GM19099 (cell line): ENCODE results near the gene NR1D1.

Source experiments
- POLR2A ChIP-seq: IDR thresholded peaks from 3 replicates; pipeline ENCODE4 v1.6.1; 2011; ENCODE audit warnings: low read depth; ENCODE audit not compliant: insufficient read length; ENCODE audit errors: extremely low read depth

Gene NR1D1

GRCh38 chr17:40103071-40103661 lies 2.8 kb upstream of the NR1D1 start:
- no peak for TF ChIP-seq POLR2A

- TF ChIP-seq POLR2A: no peak
These were observed 1.2 kb upstream of the NR1D1 start for GRCh38 chr17:40101367-40102210.

GRCh38 chr17:40100669-40101366 lies 429 bp upstream of the NR1D1 start:
- TF ChIP-seq POLR2A: peak; percentile 55

GRCh38 chr17:40099619-40100418 lies 570 bp downstream of the NR1D1 start:
- no peak for TF ChIP-seq POLR2A

- TF ChIP-seq POLR2A: no peak
These were observed 1.4 kb downstream of the NR1D1 start for GRCh38 chr17:40098846-40099618.

GRCh38 chr17:40097931-40098845 lies 2.2 kb downstream of the NR1D1 start:
- no peak for TF ChIP-seq POLR2A

GRCh38 chr17:40097087-40097486 lies 3.3 kb downstream of the NR1D1 start:
- no peak for TF ChIP-seq POLR2A

GRCh38 chr17:40095944-40096791 lies 4.2 kb downstream of the NR1D1 start:
- peak; percentile 31 for TF ChIP-seq POLR2A

GRCh38 chr17:40095351-40095943 lies 4.9 kb downstream of the NR1D1 start:
- no peak for TF ChIP-seq POLR2A

- TF ChIP-seq POLR2A: no peak
These were observed 5.5 kb downstream of the NR1D1 start for GRCh38 chr17:40094874-40095273.

- no peak for TF ChIP-seq POLR2A
These were observed 6.7 kb downstream of the NR1D1 start for GRCh38 chr17:40093580-40094201.
